SK-N-SH (cell line): ENCODE measurements around the gene S100P. TPM values are rescaled to one million over a fixed set of nuclear protein-coding genes. Genes with fewer than 3 reads are reported as not detected.

Experiments
- CTCF ChIA-PET: fragments of 300-600, 350-600 bp; formaldehyde crosslinking; extraction: SDS; loops from one replicate; lab custom pipeline; 2021; lab: Yijun Ruan, JAX
- POLR2A ChIA-PET: fragments of 350-600 bp; sonication (Branson Sonifier 250); formaldehyde crosslinking; extraction: SDS; loops from one replicate; lab custom pipeline; 2020; ENCODE audit warnings: antibody characterized with exemption, inconsistent platforms; lab: Yijun Ruan, JAX
- DNase-seq: peaks from one replicate; pipeline ENCODE4 v3.0.0; 2012
- H2AFZ ChIP-seq: fragments of 200-600 bp; sonication (generic); 2 replicates; pipeline ENCODE4 v1.8.1; 2016; ENCODE audit warnings: antibody characterized with exemption, mild to moderate bottlenecking, low read depth
- H3F3A ChIP-seq: fragments of 200-600 bp; sonication (generic); replicated peaks from 2 replicates; pipeline ENCODE3; 2016; ENCODE audit warnings: antibody characterized with exemption, mild to moderate bottlenecking; ENCODE audit not compliant: insufficient read depth
- H3K27ac ChIP-seq, 2 experiments: fragments of 200-500 bp in 1 of 2; fragments of 200-600 bp in 1 of 2; sonication (Bioruptor generic) in 1 of 2; sonication (generic), shearing (Covaris generic) in 1 of 2; 2 replicates each; pipeline versions ENCODE4 v1.5.1 to v1.6.1; 2014 to 2016; ENCODE audit warnings: low read depth in 2 of 2, inconsistent platforms in 1 of 2, low read length in 1 of 2, mild to moderate bottlenecking in 1 of 2, mixed read lengths in 1 of 2
- H3K27me3 ChIP-seq: fragments of 200-600 bp; sonication (generic), shearing (Covaris generic); 2 replicates; pipeline ENCODE4 v1.6.1; 2016; ENCODE audit warnings: mixed run types; ENCODE audit not compliant: insufficient read depth
- H3K36me3 ChIP-seq, 2 experiments: fragments of 200-500 bp in 1 of 2; fragments of 200-600 bp in 1 of 2; sonication (Bioruptor generic) in 1 of 2; sonication (generic) in 1 of 2; replicated peaks in 1 of 2; 2 replicates each; pipeline versions ENCODE3 to v1.5.1; 2014 to 2016; ENCODE audit warnings: low read length in 1 of 2, mild to moderate bottlenecking in 1 of 2; ENCODE audit not compliant: insufficient read depth in 2 of 2, control insufficient read depth in 1 of 2
- H3K4me1 ChIP-seq, 2 experiments: fragments of 200-500 bp in 1 of 2; fragments of 200-600 bp in 1 of 2; sonication (Bioruptor generic) in 1 of 2; sonication (generic), shearing (Covaris generic) in 1 of 2; 2 replicates each; pipeline versions ENCODE4 v1.5.1 to v1.6.1; 2014 to 2016; ENCODE audit warnings: low read depth in 1 of 2, low read length in 1 of 2, mixed run types in 1 of 2; ENCODE audit not compliant: insufficient read depth in 2 of 2, control insufficient read depth in 1 of 2
- H3K4me2 ChIP-seq: fragments of 200-600 bp; sonication (generic), shearing (Covaris generic); 2 replicates; pipeline ENCODE4 v1.6.1; 2017; ENCODE audit warnings: mixed run types
- H3K4me3 ChIP-seq, 2 experiments: fragments of 200-500 bp in 1 of 2; fragments of 200-600 bp in 1 of 2; sonication (Bioruptor generic) in 1 of 2; sonication (generic), shearing (Covaris generic) in 1 of 2; 2 replicates each; pipeline versions ENCODE4 v1.5.1 to v1.8.1; 2014 to 2016; ENCODE audit warnings: low read depth in 2 of 2, inconsistent platforms in 1 of 2, low read length in 1 of 2, mild to moderate bottlenecking in 1 of 2, mixed read lengths in 1 of 2, moderate library complexity in 1 of 2
- H3K79me2 ChIP-seq: fragments of 200-600 bp; sonication (generic); 2 replicates; pipeline ENCODE4 v1.8.1; 2017; ENCODE audit warnings: mild to moderate bottlenecking; ENCODE audit not compliant: insufficient read depth
- H3K9ac ChIP-seq: fragments of 200-600 bp; sonication (generic); 2 replicates; pipeline ENCODE4 v1.6.1; 2017; ENCODE audit warnings: mixed run types
- H3K9me2 ChIP-seq: fragments of 200-600 bp; sonication (generic); 2 replicates; pipeline ENCODE4 v1.6.1; 2017; ENCODE audit warnings: mixed run types
- H3K9me3 ChIP-seq: fragments of 200-600 bp; sonication (generic); 2 replicates; pipeline ENCODE4 v1.6.1; 2017; ENCODE audit warnings: mixed run types, mild to moderate bottlenecking, moderate library complexity
- H4K20me1 ChIP-seq: fragments of 200-600 bp; sonication (generic); 2 replicates; pipeline ENCODE4 v1.6.1; 2017; ENCODE audit warnings: mild to moderate bottlenecking, mixed run types; ENCODE audit not compliant: insufficient read depth
- CHD2 ChIP-seq: fragments of 150-350 bp; IDR thresholded peaks from 2 replicates; pipeline ENCODE4 v1.6.1; 2018; ENCODE audit warnings: low read length; ENCODE audit not compliant: partially characterized antibody
- EP300 ChIP-seq, 2 experiments: IDR thresholded peaks; 2 replicates each; pipeline versions ENCODE4 v1.4.0 to v1.6.1; 2012; ENCODE audit warnings: borderline replicate concordance in 1 of 2, low read depth in 1 of 2, low read length in 1 of 2
- FOSL2 ChIP-seq: IDR thresholded peaks from 2 replicates; pipeline ENCODE4 v1.4.0; 2012; ENCODE audit warnings: low read depth, mild to moderate bottlenecking, moderate library complexity, borderline replicate concordance
- FOXJ3 ChIP-seq: sonication (generic); formaldehyde crosslinking; IDR thresholded peaks from 2 replicates; pipeline ENCODE4 v1.5.1; 2020; ENCODE audit warnings: mild to moderate bottlenecking, missing genetic modification reagents
- FOXM1 ChIP-seq: IDR thresholded peaks from 2 replicates; pipeline ENCODE4 v1.4.0; 2012; ENCODE audit warnings: low read depth, mild to moderate bottlenecking
- IRF3 ChIP-seq: fragments of 150-350 bp; IDR thresholded peaks from 2 replicates; pipeline ENCODE4 v1.6.1; 2016; ENCODE audit warnings: mild to moderate bottlenecking, low read depth, low read length
- MAX ChIP-seq: IDR thresholded peaks from 2 replicates; pipeline ENCODE4 v1.4.0; 2012; ENCODE audit warnings: low read depth
- NFIC ChIP-seq: IDR thresholded peaks from 2 replicates; pipeline ENCODE4 v1.4.0; 2012; ENCODE audit warnings: borderline replicate concordance
- POLR2AphosphoS5 ChIP-seq: IDR thresholded peaks from 2 replicates; pipeline ENCODE4 v1.6.1; 2012; ENCODE audit warnings: low read depth, low read length
- RAD21 ChIP-seq: IDR thresholded peaks from 2 replicates; pipeline ENCODE4 v1.6.1; 2012; ENCODE audit warnings: mild to moderate bottlenecking, low read length
- REST ChIP-seq: IDR thresholded peaks from 2 replicates; pipeline ENCODE4 v1.6.1; 2012; ENCODE audit warnings: mild to moderate bottlenecking, low read depth, low read length, moderate library complexity
- RXRA ChIP-seq: IDR thresholded peaks from 2 replicates; pipeline ENCODE4 v1.4.0; 2012; ENCODE audit warnings: low read depth, mild to moderate bottlenecking, borderline replicate concordance
- SMC3 ChIP-seq: IDR thresholded peaks from 2 replicates; pipeline ENCODE4 v1.6.1; 2012; ENCODE audit warnings: low read depth, low read length, improper control_type of control experiment
- TAF1 ChIP-seq: IDR thresholded peaks from 2 replicates; pipeline ENCODE4 v1.6.1; 2012; ENCODE audit warnings: low read depth, mild to moderate bottlenecking, low read length, moderate library complexity, borderline replicate concordance
- TCF12 ChIP-seq: IDR thresholded peaks from 2 replicates; pipeline ENCODE4 v1.4.0; 2012
- ZBTB33 ChIP-seq: IDR thresholded peaks from 2 replicates; pipeline ENCODE4 v1.4.0; 2012; ENCODE audit warnings: low read depth, borderline replicate concordance
- WGBS: methylation state at CpG from one replicate; pipeline ENCODE4 v1.1.6; 2017; ENCODE audit warnings: low lambda C conversion rate; 5-methylcytosine and 5-hydroxymethylcytosine counted together
- polyA plus RNA-seq, 3 experiments: library from polyadenylated mRNA; depleted of rRNA; stranded (reverse); fragments of >200 nt; gene quantifications; 2 replicates each; pipeline ENCODE4 v1.2.3, GENCODE V29; 2012

The S100P gene
- polyA plus RNA-seq, 1 of the 3 experiments (the other 2 are of a cell fraction), result not detected

GRCh38 chr4:6716958-6717655 is 23.4 kb downstream of the S100P start:
- Histone ChIP-seq H4K20me1 (peaks cover 18% of the 10 kb centered on the region; the same call in 1 of the 2 replicates), H3K36me3 (no peaks in the 10 kb centered on the region), H3K9me3 (no peaks in the 10 kb centered on the region), H3K9ac (peak overlapping the region; percentile 81), H3K4me2 (peak overlapping the region; percentile 98), H3K27ac (peak overlapping the region; percentile 60 to 85; a peak in 3 of 4 replicates), H3K4me1 (peaks cover 0 to 6% of the 10 kb centered on the region in 2 experiments; a peak in 2 of 4 replicates), H3F3A (peaks cover 8% of the 10 kb centered on the region), H3K79me2 (peaks cover 25% of the 10 kb centered on the region), H2AFZ (no peak overlapping the region; the same call in 1 of the 2 replicates), H3K27me3 (no peaks in the 10 kb centered on the region), H3K4me3 (peak overlapping the region; percentile 81 to 83), H3K9me2 (no peaks in the 10 kb centered on the region)
- ChIA-PET POLR2A (interaction anchor here (0.6 to 1.9 kb wide), 6 partner anchors 22 to 266 kb away, joined by 3 to 6 read pairs (median 4); partner anchors contain the start of genes MRFAP1 and TBC1D14), CTCF (interaction anchor here (0.6 to 10.2 kb wide), 9 partner anchors 54 to 353 kb away, joined by 3 to 204 read pairs (median 4); partner anchors contain the start of gene TBC1D14)
- TF ChIP-seq IRF3 (no peak), FOXM1 (no peak), NFIC (no peak), TAF1 (no peak), RXRA (no peak), MAX (no peak), CHD2 (no peak), TCF12 (no peak), SMC3 (no peak), EP300 (IDR thresholded peaks at IDR 0.05; ENCODE audit: borderline replicate concordance in 1 of 2, low read depth in 1 of 2, low read length in 1 of 2) (no peak), RAD21 (no peak), FOXJ3 (no peak), ZBTB33 (no peak), POLR2AphosphoS5 (no peak), REST (no peak), FOSL2 (no peak)
- WGBS, result 20% methylated on average over 7 of the region's 7 CpGs
- no peak for DNase-seq
